Right forelimb (tissue), 1 donor: ENCODE data around the gene NKTR.
A peak's percentile ranks its signal among the peaks of the same experiment; 100 is the strongest.

Experiments
- DNase-seq: peaks from one replicate; pipeline ENCODE4 v3.0.0-alpha.2; 2018

Gene NKTR

GRCh38 chr3:42683875-42684598 lies 83.6 kb downstream of the NKTR start:
- DNase-seq = peak; percentile 47

GRCh38 chr3:42684632-42685362 lies 84.3 kb downstream of the NKTR start:
- peak; percentile 31 for DNase-seq

GRCh38 chr3:42685363-42685881 lies 84.9 kb downstream of the NKTR start, which contains the start of gene KLHL40:
Gene KLHL40, plus strand, starts transcription at chr3:42685537. Its CDS starts 82 bp downstream, at chr3:42685619.
- peak; percentile 56 for DNase-seq

- DNase-seq = peak; percentile 47
These were observed 85.7 kb downstream of the NKTR start for GRCh38 chr3:42685891-42686820.

- peak; percentile 24 for DNase-seq
These were observed 86.6 kb downstream of the NKTR start for GRCh38 chr3:42686832-42687650.

- DNase-seq = peak; percentile 22
These were observed 87.5 kb downstream of the NKTR start for GRCh38 chr3:42688016-42688415.

- DNase-seq = peak; percentile 17
These were observed 88.3 kb downstream of the NKTR start for GRCh38 chr3:42688487-42689420.

- DNase-seq = peak; percentile 17
These were observed 89.0 kb downstream of the NKTR start for GRCh38 chr3:42689421-42690014.

GRCh38 chr3:42690191-42690590 lies 89.7 kb downstream of the NKTR start:
- no peak for DNase-seq

- peak; percentile 30 for DNase-seq
These were observed 90.5 kb downstream of the NKTR start for GRCh38 chr3:42690766-42691680.

GRCh38 chr3:42691816-42692666 lies 91.6 kb downstream of the NKTR start:
- no peak for DNase-seq

- DNase-seq = no peak
These were observed 92.4 kb downstream of the NKTR start for GRCh38 chr3:42692667-42693529.

GRCh38 chr3:42693530-42693930 lies 93.0 kb downstream of the NKTR start:
- no peak for DNase-seq

- DNase-seq = no peak
These were observed 93.9 kb downstream of the NKTR start for GRCh38 chr3:42694366-42694765.

- no peak for DNase-seq
These were observed 96.1 kb downstream of the NKTR start for GRCh38 chr3:42696356-42697288.
